OCI-LY1 (cell line): ENCODE data around the gene SLC6A2.
"Not testable (repeated sequence)": the region's sequence is repeated elsewhere in the genome, so short reads cannot be mapped to it uniquely, and the experiment has no call there.

Experiments
- CTCF ChIP-seq: fragments of 200-600 bp; sonication (generic), shearing (Covaris generic); IDR thresholded peaks from 2 replicates; pipeline ENCODE4 v1.5.1; 2017; ENCODE audit warnings: mild to moderate bottlenecking, antibody characterized with exemption, low read length, moderate library complexity, mixed read lengths
- EZH2 ChIP-seq: fragments of 200-600 bp; sonication (generic), shearing (Covaris generic); IDR thresholded peaks from 2 replicates; pipeline ENCODE4 v1.8.0; 2017; ENCODE audit warnings: borderline replicate concordance, mixed run types, mild to moderate bottlenecking, antibody characterized with exemption, low read length, moderate library complexity, mixed read lengths

GRCh38 chr16:55753145-55753631, 97.4 kb downstream of the SLC6A2 start:
- not testable (repeated sequence) for TF ChIP-seq CTCF, EZH2
